ENCODE measurements around the gene CD55.

DNA sequence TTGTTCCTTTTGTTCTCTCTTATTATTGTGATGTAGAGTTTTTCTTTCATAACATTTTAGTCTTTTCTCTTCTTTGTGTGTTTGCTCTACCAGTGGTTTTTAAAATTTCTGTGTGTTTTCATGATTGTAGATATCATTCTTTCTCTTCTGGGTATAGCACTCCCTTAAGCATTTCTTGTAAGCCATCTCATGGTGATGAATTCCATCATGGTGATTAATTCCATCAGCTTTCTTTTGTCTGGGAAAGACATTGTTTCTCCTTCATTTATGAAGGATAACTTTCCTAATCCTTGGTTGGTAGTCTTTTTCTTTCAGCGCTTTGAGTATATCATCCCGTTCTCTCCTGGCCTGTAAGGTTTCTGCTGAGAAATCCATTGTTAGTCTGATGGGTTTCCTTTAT, 22.7 kb downstream of the CD55 start:
- TF ChIP-seq CTCF (IDR thresholded peaks at IDR 0.05), result no peak
- no peak for TF ChIP-seq POLR2AphosphoS5 (IDR thresholded peaks at IDR 0.05)
